ENCODE results near the gene CDH4. TPM values are rescaled to one million over a fixed set of nuclear protein-coding genes. Genes with fewer than 3 reads are reported as not detected.

CDH4 gene
- total and polyA plus RNA-seq, 10 donors: 0.30 to 20.1 (median 7.7) TPM

DNA sequence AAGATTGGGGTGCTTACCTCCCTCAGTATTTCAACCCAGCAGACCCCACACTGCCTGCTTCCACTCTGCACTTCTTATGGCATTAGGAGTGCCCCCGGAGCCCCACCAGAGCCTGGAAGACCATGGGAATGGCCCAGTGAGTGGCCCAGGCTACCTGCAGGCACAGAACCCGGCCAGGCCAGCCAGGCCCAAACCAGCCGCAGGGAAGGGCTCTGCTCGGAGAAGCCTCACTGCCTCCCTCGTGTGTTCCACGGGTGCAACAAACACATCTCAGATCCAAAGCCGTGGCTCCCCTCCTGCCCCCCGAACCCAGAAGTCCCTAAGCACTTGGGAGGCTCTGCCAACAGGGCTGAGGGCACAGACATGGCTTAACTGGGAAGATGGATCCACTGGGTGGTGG is 283.9 kb downstream of the CDH4 start:
- peaks cover 0 to 27% (median 0%) of the 10 kb centered on the region in 8 donors for H3K9me3 ChIP-seq
- no peak overlapping the region for H3K27ac ChIP-seq
- no peaks in the 10 kb centered on the region for H3K4me1 ChIP-seq
- no peaks in the 10 kb centered on the region for H3K36me3 ChIP-seq
- intact Hi-C loops (cut with DNase I; ENCODE audit: low total_unique reads): no loop called here
- no peak overlapping the region for H3K4me3 ChIP-seq
- 75 to 81% (median 75%) methylated on average over 7 to 8 of the region's 8 CpGs for WGBS, 5 donors
- TF ChIP-seq, protein P1, sequence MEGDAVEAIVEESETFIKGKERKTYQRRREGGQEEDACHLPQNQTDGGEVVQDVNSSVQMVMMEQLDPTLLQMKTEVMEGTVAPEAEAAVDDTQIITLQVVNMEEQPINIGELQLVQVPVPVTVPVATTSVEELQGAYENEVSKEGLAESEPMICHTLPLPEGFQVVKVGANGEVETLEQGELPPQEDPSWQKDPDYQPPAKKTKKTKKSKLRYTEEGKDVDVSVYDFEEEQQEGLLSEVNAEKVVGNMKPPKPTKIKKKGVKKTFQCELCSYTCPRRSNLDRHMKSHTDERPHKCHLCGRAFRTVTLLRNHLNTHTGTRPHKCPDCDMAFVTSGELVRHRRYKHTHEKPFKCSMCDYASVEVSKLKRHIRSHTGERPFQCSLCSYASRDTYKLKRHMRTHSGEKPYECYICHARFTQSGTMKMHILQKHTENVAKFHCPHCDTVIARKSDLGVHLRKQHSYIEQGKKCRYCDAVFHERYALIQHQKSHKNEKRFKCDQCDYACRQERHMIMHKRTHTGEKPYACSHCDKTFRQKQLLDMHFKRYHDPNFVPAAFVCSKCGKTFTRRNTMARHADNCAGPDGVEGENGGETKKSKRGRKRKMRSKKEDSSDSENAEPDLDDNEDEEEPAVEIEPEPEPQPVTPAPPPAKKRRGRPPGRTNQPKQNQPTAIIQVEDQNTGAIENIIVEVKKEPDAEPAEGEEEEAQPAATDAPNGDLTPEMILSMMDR (IDR thresholded peaks at IDR 0.05 in 8 of 11, conservative IDR thresholded peaks at IDR 0.05 in 3 of 11): no peak
- TF ChIP-seq POLR2A (IDR thresholded peaks at IDR 0.05) (no peak), POLR2AphosphoS5 (IDR thresholded peaks at IDR 0.05) (no peak)
- peak; percentile 31 for DNase-seq
- H3K27me3 ChIP-seq (replicated peaks in 1 of 7): no peaks in the 10 kb centered on the region

DNA sequence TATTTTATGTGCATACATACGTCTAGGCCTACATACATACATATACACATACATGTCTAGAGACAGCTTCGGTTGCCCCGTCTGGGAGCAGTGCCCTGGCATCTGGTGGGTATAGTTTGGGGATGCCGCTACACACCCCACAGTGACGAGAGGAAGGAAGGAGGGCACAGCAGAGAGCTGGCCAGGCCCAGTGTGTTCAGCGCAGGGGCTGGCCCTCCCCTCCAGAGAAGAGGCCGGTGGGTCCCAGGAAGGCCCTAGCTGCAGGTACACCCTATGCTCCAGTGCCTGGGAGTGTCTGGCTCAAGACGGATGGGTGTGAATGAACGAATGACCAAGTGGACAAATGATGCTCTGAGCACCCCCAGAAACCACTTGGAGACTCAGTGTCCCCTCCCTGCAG is 284.6 kb downstream of the CDH4 start:
- Histone ChIP-seq H3K27me3 (replicated peaks in 1 of 7) (no peaks in the 10 kb centered on the region), H3K4me3 (no peak overlapping the region), H3K36me3 (no peaks in the 10 kb centered on the region), H3K27ac (no peak overlapping the region), H3K4me1 (no peaks in the 10 kb centered on the region), H3K9me3 (peaks cover 0 to 34% (median 0%) of the 10 kb centered on the region in 8 donors)
- TF ChIP-seq POLR2A (IDR thresholded peaks at IDR 0.05) (no peak), POLR2AphosphoS5 (IDR thresholded peaks at IDR 0.05) (no peak)
- TF ChIP-seq, protein P1 (IDR thresholded peaks at IDR 0.05 in 8 of 11, conservative IDR thresholded peaks at IDR 0.05 in 3 of 11): no peak
- peak; percentile 62 for DNase-seq
- 87 to 91% (median 90%) methylated on average over 8 to 9 of the region's 9 CpGs for WGBS, 5 donors
- intact Hi-C loops (cut with DNase I; ENCODE audit: low total_unique reads): no loop called here

DNA sequence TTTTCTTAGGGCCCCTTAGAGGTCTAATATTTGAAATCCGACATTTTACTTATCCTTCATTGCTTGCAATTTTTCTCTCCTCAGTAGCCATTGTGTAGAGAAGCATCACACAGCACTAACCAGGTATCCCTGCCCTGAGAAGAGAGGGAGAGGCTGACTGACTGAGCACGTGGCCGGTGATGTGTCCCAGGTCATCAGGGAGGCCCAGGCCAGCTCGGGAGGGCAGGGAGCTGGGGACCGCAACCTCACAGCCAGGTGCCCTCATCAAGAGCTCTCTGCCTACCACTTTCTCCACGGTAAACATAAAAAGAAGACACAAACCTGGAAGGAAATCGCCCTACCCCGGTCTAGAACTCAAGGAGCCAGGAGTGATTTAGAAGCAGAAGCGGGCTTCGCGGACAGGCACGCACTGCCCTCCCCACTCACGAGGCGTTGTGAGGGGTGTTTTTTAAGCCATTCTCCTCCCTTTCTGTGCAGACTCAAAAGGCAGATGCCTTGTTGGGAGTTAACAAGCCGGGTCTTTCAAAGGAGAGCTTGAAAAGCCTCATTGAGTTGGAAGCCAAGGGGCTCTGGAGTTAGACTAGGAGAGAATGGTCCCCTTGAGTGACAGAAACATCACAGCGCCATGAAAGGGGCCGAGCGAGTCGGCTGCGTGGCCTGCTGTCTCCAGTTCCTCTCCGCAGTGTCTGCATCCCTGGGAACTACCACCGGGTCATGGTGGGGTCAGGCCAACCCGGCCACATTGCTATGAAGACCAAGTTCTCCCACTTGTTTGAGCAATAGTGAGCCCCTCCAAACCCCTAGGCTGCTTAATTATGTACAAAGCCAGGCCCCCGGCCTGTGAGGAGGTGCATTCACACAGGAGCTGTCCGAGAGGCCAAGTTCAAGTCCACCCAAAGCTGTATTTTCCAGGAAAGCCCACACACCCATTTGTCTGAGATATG is 285.4 kb downstream of the CDH4 start:
- intact Hi-C loops (cut with DNase I; ENCODE audit: low total_unique reads): no loop called here
- Histone ChIP-seq H3K4me3 (no peak overlapping the region), H3K27me3 (replicated peaks in 1 of 7) (no peaks in the 10 kb centered on the region), H3K4me1 (no peaks in the 10 kb centered on the region), H3K36me3 (no peaks in the 10 kb centered on the region), H3K9me3 (peaks cover 0 to 42% (median 0%) of the 10 kb centered on the region in 8 donors), H3K27ac (no peak overlapping the region)
- TF ChIP-seq POLR2AphosphoS5 (IDR thresholded peaks at IDR 0.05): no peak
- TF ChIP-seq POLR2A (IDR thresholded peaks at IDR 0.05): no peak
- TF ChIP-seq, protein P1 (IDR thresholded peaks at IDR 0.05 in 8 of 11, conservative IDR thresholded peaks at IDR 0.05 in 3 of 11): no peak
- 84 to 88% (median 86%) methylated on average over 23 to 25 of the region's 25 CpGs for WGBS, 5 donors
- no peak for DNase-seq

DNA sequence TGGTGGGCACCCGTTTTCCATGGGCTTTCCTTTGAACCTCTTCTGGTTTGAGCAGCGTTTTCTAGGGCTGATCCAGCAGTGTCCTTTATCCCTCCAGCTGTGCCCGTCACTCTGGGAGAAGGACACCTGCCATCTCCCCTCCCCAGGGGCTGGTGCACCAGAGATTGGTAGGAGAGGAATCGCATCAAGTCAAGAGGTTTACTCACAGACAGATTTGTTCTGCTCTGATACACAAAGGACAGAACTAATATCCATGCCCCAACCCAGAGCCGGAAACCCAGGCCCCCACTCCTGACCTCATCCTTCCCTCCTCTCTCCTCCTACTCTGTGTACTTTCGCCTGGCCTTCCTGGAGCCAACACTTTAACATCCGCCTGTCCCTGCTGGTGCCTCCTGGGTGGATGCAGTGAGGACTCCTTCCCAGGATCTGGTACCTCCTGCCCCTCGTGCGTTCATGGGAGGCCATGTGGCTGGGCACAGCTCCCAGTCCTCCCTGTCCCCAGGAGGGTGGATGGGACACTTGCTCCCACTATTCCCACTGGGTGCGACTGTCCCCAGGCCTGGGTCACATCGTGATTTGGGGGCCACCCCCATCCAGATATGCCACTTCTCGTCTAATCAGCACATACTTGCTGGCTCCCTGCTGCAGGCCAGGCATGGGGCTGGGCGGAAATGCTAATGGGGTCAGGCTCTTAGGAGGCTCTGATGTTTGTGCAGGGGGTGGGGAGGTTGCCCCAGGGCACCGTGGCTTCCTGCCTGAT is 286.3 kb downstream of the CDH4 start:
- Histone ChIP-seq H3K9me3 (peaks cover 0 to 42% (median 0%) of the 10 kb centered on the region in 8 donors), H3K27me3 (replicated peaks in 1 of 7) (no peaks in the 10 kb centered on the region), H3K4me3 (no peak overlapping the region), H3K27ac (no peak overlapping the region), H3K36me3 (no peaks in the 10 kb centered on the region), H3K4me1 (no peaks in the 10 kb centered on the region)
- 76 to 83% (median 81%) methylated on average over 12 to 14 of the region's 14 CpGs for WGBS, 5 donors
- TF ChIP-seq POLR2AphosphoS5 (IDR thresholded peaks at IDR 0.05) (no peak), POLR2A (IDR thresholded peaks at IDR 0.05) (no peak)
- TF ChIP-seq, protein P1 (IDR thresholded peaks at IDR 0.05 in 8 of 11, conservative IDR thresholded peaks at IDR 0.05 in 3 of 11): no peak
- intact Hi-C loops (cut with DNase I; ENCODE audit: low total_unique reads): no loop called here
- no peak for DNase-seq
